TTC549 (cell line): ENCODE results near the gene SPAG16.
"Not testable (repeated sequence)": the region's sequence is repeated elsewhere in the genome, so short reads cannot be mapped to it uniquely, and the experiment has no call there.

Source experiments
- FAIRE-seq: peaks from 2 replicates; lab custom pipeline; 2012; peaks lifted over from hg19 to GRCh38; lab: Jason Lieb, UNC

SPAG16 gene

GRCh38 chr2:213559053-213559452 lies 274.8 kb downstream of the SPAG16 start:
- FAIRE-seq = no peak

DNA sequence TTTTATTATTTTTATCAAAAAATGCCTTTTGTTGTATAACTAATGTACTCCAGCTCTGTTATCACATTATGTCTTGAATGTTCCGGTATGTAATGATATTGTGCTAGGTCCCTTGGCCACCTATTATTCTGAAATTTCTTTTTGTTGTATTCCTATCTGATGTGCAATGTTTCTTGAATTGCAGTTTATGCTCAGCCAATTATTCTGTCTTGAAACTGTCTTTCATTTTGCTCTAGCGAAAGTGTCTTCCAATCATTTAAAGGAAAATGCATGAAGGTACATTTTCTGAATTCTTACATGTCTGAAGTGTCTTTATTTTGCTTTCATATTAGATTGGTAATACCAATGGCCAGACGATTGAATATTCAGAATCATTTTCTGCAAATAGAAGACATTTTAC lies 277.5 kb downstream of the SPAG16 start:
- no peak for FAIRE-seq

DNA sequence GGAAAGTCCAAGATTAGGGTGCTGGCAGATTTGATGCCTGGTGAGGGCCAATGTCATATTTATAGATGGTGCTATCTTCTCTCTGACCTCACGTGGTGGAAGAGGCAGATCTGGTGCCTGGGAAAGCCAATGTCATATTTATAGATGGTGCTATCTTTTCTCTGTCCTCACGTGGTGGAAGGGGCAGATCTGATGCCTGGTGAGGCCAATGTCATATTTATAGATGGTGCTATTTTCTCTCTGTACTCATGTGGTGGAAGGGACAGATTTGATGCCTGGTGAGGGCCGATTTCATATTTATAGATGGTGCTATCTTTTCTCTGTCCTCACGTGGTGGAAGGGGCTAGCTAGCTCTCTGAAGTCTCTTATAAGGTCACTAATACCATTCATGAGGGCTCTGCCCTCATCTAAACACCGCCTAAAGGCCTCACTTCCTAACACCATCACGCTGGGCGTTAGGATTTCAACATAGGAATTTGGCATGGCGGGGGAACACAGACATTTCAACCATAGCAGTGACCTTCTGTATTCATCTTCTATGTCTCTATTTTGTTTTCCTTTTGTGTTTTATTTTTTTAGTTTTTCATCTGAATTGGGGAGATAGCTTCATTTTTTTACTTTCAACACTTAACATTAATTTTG lies 278.4 kb downstream of the SPAG16 start:
- FAIRE-seq = no peak

- no peak for FAIRE-seq
Observed at GRCh38 chr2:213566846-213567245, 282.6 kb downstream of the SPAG16 start.

DNA sequence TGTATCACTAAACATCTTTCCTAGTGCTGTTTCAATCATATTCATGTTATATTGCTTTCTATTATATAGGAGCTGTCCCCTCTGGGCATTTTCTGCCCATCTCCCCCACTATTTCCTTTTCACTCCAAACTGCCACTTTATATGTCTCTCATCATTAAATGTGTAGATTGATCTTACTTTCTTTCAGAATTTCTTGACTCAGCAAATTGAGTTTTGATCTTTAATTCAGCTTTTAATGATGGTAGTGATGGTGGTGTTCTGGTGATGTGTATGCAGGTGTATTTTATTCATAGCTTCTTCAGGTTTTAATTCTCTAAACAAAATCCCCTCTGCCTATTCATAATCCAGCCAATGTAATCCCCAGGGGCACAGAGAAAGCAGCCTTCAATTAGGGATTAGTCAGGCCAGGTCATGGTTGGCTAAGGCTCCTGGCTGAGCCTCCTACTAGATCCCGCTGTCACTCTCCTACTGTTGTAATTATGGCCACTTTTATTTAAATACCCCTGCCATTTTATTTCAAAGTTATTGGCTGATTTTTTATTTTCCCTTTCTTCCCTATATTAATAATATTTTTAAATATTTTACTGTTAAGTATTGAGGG lies 325.4 kb downstream of the SPAG16 start:
- no peak for FAIRE-seq

- no peak for FAIRE-seq
Observed at GRCh38 chr2:213627054-213627710, 342.9 kb downstream of the SPAG16 start.

- no peak for FAIRE-seq
Observed at GRCh38 chr2:213627835-213628460, 343.7 kb downstream of the SPAG16 start.

GRCh38 chr2:213640738-213641425 lies 356.6 kb downstream of the SPAG16 start:
- no peak for FAIRE-seq

- FAIRE-seq = no peak
Observed at GRCh38 chr2:213644926-213645325, 360.7 kb downstream of the SPAG16 start.

GRCh38 chr2:213649176-213649575 lies 364.9 kb downstream of the SPAG16 start:
- no peak for FAIRE-seq

- FAIRE-seq = no peak
Observed at GRCh38 chr2:213664817-213665216, 380.6 kb downstream of the SPAG16 start.

- no peak for FAIRE-seq
Observed at GRCh38 chr2:213669657-213670056, 385.4 kb downstream of the SPAG16 start.

GRCh38 chr2:213678437-213679218 lies 394.4 kb downstream of the SPAG16 start:
- no peak for FAIRE-seq

DNA sequence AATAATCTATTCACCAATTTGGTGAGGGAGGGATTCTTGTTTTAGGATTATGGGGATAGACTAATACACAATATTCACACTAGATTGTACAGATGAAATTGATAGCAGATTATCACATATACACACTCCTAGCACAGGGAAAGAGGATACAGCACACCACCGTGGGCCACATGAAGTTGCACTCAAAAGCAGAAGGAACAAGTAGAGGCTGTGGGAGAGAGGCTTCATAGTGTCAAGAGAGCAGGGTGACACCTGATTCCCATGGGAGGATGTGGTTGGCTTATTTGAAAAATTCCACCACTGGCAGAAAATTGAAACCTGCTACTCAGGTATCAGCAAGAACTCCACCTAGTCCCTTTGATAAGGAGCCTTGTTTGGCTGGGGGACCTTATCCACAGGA lies 395.6 kb downstream of the SPAG16 start:
- FAIRE-seq = no peak

DNA sequence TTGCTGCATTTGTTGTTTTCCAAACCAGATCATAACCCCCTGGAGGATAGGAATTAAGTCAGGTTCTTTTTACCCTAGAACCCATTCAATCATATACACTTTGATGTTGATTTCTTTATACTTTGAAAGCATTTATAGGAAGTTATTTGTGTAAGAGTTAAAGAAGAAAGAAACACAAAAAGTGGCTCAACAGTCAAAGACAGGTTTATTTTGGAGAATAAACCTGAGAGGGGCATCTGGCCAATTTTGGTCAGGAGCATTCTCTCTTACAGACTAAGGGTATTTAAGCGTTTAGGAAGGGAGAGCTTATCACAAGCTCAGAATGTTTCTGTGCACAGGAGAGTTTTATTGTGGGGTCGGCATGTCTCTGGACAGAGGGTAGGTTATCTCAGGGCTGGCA lies 398.0 kb downstream of the SPAG16 start:
- FAIRE-seq = no peak

DNA sequence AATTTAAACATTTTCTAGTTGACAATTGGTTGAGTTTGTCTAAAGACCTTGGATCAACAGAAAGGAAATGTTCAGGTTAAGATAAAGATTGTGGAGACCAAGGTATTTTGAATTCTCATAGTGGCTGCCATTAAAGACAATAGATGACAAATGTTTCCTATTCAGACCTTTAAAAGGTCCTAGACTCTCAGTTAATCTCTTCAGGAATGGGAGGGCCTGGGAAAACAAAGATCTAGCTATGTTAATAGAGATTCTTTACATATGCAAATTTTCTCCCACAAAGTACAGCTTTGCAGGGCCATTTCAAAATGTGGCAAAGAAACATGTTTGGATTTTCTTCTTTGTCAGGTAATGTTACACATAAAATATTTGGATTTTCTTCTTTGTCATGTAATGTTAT lies 403.9 kb downstream of the SPAG16 start:
- FAIRE-seq = no peak

DNA sequence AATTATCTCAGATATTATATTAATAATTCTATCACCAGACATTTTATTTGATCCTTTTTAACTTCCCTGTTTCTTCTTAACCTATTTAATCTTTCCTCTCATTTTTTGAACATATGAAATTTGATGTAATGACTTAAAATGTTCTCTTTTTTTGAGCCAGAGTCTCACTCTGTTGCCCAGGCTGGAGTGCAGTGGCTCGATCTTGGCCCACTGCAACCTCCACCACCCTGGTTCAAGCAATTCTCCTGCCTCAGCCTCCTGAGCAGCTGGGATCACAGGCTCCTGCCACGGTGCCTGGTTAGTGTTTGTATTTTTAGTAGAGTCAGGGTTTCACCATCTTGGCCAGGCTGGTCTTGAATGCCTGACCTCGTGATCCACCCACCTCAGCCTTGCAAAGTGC lies 404.6 kb downstream of the SPAG16 start:
- not testable (repeated sequence) for FAIRE-seq

- FAIRE-seq = no peak
Observed at GRCh38 chr2:213689585-213689984, 405.3 kb downstream of the SPAG16 start.

- FAIRE-seq = no peak
Observed at GRCh38 chr2:213691351-213691750, 407.1 kb downstream of the SPAG16 start.

GRCh38 chr2:213696442-213696841 lies 412.2 kb downstream of the SPAG16 start:
- no peak for FAIRE-seq

DNA sequence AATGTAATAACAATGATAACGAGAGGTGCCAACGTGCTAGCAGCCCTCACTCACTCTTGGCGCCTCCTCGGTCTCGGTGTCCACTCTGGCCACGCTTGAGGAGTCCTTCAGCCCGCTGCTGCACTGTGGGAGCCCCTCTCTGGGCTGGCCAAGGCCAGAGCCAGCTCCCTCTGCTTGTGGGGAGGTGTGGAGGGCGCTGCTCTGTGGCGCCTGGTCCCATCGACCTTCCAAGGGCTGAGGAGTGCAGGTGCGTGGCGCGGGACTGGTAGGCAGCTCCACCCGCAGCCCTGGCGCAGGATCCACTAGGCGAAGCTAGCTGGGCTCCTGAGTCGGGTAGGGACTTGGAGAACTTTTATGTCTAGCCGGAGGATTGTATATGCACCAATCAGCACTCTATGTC lies 417.1 kb downstream of the SPAG16 start:
- FAIRE-seq = not testable (repeated sequence)
